GM18873 (cell line): ENCODE measurements around the gene LY6G6C.

Source experiments
- ATAC-seq: cut with Tn5 transposase; IDR thresholded peaks from one replicate; pipeline ENCODE4 v1.9.1; 2021; ENCODE audit warnings: mild to moderate bottlenecking, moderate library complexity, moderate number of reproducible peaks; ENCODE audit not compliant: unreplicated experiment, low FRiP score

LY6G6C gene

GRCh38 chr6:31727717-31728671 lies 6.4 kb upstream of the LY6G6C start:
- no peak for ATAC-seq

GRCh38 chr6:31727034-31727716 lies 5.6 kb upstream of the LY6G6C start:
- ATAC-seq, result no peak

- ATAC-seq, result no peak
Measured at GRCh38 chr6:31725502-31726350, 4.2 kb upstream of the LY6G6C start.

- no peak for ATAC-seq
Measured at GRCh38 chr6:31723980-31724691, 2.6 kb upstream of the LY6G6C start.

- no peak for ATAC-seq
Measured at GRCh38 chr6:31723245-31723979, 1.9 kb upstream of the LY6G6C start, which contains the start of gene MPIG6B. Gene MPIG6B, plus strand, starts transcription at chr6:31723373. Its CDS starts 11 bp downstream, at chr6:31723384.

- ATAC-seq, result no peak
Measured at GRCh38 chr6:31722173-31722572, 627 bp upstream of the LY6G6C start.

- ATAC-seq, result no peak
Measured at GRCh38 chr6:31720196-31720770, 1.3 kb downstream of the LY6G6C start.

GRCh38 chr6:31719001-31719400 lies 2.5 kb downstream of the LY6G6C start:
- ATAC-seq, result no peak

GRCh38 chr6:31718265-31718664 lies 3.3 kb downstream of the LY6G6C start:
- ATAC-seq, result no peak

- ATAC-seq, result no peak
Measured at GRCh38 chr6:31717499-31718222, 3.9 kb downstream of the LY6G6C start.

GRCh38 chr6:31715022-31715958 lies 6.3 kb downstream of the LY6G6C start, which contains the start of gene LY6G6D:
Gene LY6G6D, plus strand, starts transcription at chr6:31715348. Its CDS starts 8 bp downstream, at chr6:31715356.
- no peak for ATAC-seq

- no peak for ATAC-seq
Measured at GRCh38 chr6:31713991-31714684, 7.4 kb downstream of the LY6G6C start.

GRCh38 chr6:31713465-31713864 lies 8.1 kb downstream of the LY6G6C start:
- ATAC-seq, result no peak

GRCh38 chr6:31712296-31712695 lies 9.2 kb downstream of the LY6G6C start:
- ATAC-seq, result no peak

- no peak for ATAC-seq
Measured at GRCh38 chr6:31711233-31711632, 10.3 kb downstream of the LY6G6C start.

GRCh38 chr6:31710523-31711219 lies 10.9 kb downstream of the LY6G6C start:
- no peak for ATAC-seq
